Body of pancreas (tissue), 4 donors: ENCODE measurements around the gene UBE3B.

Experiments
- CTCF ChIP-seq, 7 experiments: fragments of 450-650 bp in 4 of 7; fragments of 200-600 bp in 3 of 7; sonication (generic) in 3 of 7; IDR thresholded peaks; one replicate each; pipeline ENCODE4 v1.5.1; 2016 to 2019; ENCODE audit warnings: antibody characterized with exemption in 7 of 7
- POLR2A ChIP-seq, 3 donors: fragments of 450-650 bp; IDR thresholded peaks; one replicate each; pipeline ENCODE4 v1.6.1; 2016; ENCODE audit warnings: antibody characterized with exemption in 3 of 3, mild to moderate bottlenecking in 2 of 3

- TF ChIP-seq CTCF (IDR thresholded peaks at IDR 0.05) (no peak), POLR2A (IDR thresholded peaks at IDR 0.05) (no peak)
Measured at GRCh38 chr12:109450980-109451379, 26.5 kb upstream of the UBE3B start.
